ENCODE measurements around the gene PDXP. TPM values are rescaled to one million over a fixed set of nuclear protein-coding genes. Genes with fewer than 3 reads are reported as not detected.

PDXP gene
- total and polyA plus RNA-seq, 4 experiments from 2014 or later, result 0.38 to 9.8 (median 7.2) TPM

DNA sequence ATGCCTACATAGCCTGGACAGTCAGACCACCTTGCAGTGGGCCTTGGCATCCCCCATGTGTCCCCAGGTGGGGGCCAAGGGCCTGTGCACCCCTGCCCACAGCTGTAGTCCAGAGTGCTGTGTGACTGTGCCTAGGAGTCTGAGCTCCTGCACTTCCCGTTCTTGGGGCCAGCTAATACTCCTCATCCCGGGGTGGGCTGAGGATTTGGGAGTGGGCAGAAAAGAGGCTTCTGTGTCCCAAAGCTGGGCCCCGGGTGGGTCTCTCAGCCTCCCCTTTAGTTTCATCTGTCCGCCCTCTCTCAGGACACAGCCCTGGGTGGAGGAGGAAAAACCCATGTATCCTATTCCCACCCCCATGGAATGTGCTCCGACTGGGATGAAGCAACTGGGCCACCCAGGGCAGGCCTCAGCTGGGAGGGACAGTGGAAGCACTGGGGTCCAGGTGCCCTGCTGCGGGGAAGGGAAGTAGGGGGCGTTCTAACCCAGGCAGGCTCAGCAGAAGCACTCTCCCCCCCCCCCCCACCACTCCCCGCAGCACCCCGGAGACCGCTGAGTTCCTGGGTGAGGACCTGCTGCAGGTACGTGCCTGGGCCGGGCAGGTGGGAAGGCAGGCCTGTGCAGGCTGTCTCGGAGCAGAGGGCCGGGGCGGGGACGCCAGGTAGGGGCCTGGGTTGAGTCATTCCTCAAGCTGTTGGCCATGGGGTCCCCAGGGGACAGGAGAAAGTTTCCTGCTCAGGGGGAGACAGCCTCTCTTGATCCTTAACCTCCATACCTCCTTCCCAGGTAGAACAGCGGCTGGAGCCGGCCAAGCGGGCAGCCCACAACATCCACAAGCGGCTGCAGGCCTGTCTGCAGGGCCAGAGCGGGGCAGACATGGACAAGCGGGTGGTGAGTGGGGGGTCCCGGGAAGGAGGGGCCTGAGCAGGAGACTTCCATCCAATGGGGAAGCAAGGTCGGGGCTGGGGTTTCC lies 17.6 kb upstream of the PDXP start:
- peaks cover 69% of the 10 kb centered on the region for H3K4me1 ChIP-seq (ENCODE audit: insufficient read depth, low read length)
- H3K9me3 Mint-ChIP-seq, result no peaks in the 10 kb centered on the region
- peaks cover 41% of the 10 kb centered on the region for H3K36me3 ChIP-seq (ENCODE audit: insufficient read depth, low read length)
- ChIA-PET CTCF (ENCODE audit: partially characterized antibody) (interaction anchor here (7.3 to 20.3 kb wide), 4 partner anchors 14 to 39 kb away, joined by 114 to 558 read pairs (median 357); partner anchors contain the start of genes GGA1, LGALS1, NOL12 and PDXP), POLR2A (ENCODE audit: partially characterized antibody) (interaction anchor here (0.8 to 12.1 kb wide), 10 partner anchors 9 to 49 kb away, joined by 3 to 247 read pairs (median 8); partner anchors contain the start of genes GGA1, LGALS1 and PDXP)
- H3K4me1 Mint-ChIP-seq, result peaks cover 35 to 74% (median 54%) of the 10 kb centered on the region in 4 donors
- no peaks in the 10 kb centered on the region for H3K9me3 ChIP-seq (ENCODE audit: control insufficient read depth in 1 of 2, low read length in 2 of 2)
- peak overlapping the region; percentile 64 for H3K27ac ChIP-seq (ENCODE audit: low read depth, low read length)
- no peaks in the 10 kb centered on the region for H3K27me3 Mint-ChIP-seq
- peaks cover 16 to 46% of the 10 kb centered on the region in 2 donors for H3K36me3 Mint-ChIP-seq
- intact Hi-C loops (cut with micrococcal nuclease), result no loop called here
- H3K4me3 ChIP-seq (ENCODE audit: low read length in 2 of 2), result peak overlapping the region; percentile 75 to 84
- H3K27ac Mint-ChIP-seq, result peak overlapping the region; percentile 86 to 97 (median 91)
- H3K4me3 Mint-ChIP-seq, result peak overlapping the region; percentile 90 to 100 (median 94)
- peak in 2 of 5 donors; percentile 24 to 50 for DNase-seq
- H3K27me3 ChIP-seq (ENCODE audit: insufficient read depth, low read length), result no peaks in the 10 kb centered on the region

DNA sequence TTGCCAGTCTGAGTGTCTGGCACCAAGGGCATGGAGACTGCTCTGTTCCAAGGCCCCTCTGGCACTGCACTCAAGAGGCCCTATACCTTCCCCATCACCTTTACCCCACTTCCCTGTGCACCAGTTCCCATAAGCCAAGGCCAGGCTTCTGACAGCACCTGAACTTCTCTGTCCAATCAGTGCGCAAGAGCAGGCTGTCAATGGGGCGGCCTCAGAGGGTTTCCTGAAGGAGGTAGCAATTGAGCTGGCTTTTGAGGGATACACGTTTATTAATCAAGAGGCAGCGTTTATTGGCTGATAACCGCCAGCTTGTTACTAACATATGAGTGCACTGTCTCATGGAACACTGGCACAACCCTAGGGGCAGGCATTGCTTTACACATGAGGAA lies 17.0 kb upstream of the PDXP start:
- POLR2A ChIA-PET (ENCODE audit: partially characterized antibody), result interaction anchor here (1.0 to 12.1 kb wide), 7 partner anchors 9 to 32 kb away, joined by 3 to 247 read pairs (median 94); partner anchors contain the start of genes GGA1, LGALS1 and PDXP
- H3K4me1 ChIP-seq (ENCODE audit: insufficient read depth, low read length), result peaks cover 62% of the 10 kb centered on the region
- peak overlapping the region; percentile 64 for H3K27ac ChIP-seq (ENCODE audit: low read depth, low read length)
- H3K36me3 ChIP-seq (ENCODE audit: insufficient read depth, low read length), result peaks cover 47% of the 10 kb centered on the region
- no peaks in the 10 kb centered on the region for H3K9me3 ChIP-seq (ENCODE audit: control insufficient read depth in 1 of 2, low read length in 2 of 2)
- no peaks in the 10 kb centered on the region for H3K9me3 Mint-ChIP-seq
- peak overlapping the region; percentile 3 to 75 for H3K4me3 ChIP-seq (ENCODE audit: low read length in 2 of 2)
- H3K27me3 Mint-ChIP-seq, result no peaks in the 10 kb centered on the region
- H3K36me3 Mint-ChIP-seq, result peaks cover 16 to 48% of the 10 kb centered on the region in 2 donors
- H3K4me1 Mint-ChIP-seq, result peaks cover 30 to 67% (median 48%) of the 10 kb centered on the region in 4 donors
- intact Hi-C loops (cut with micrococcal nuclease), result no loop called here
- H3K27ac Mint-ChIP-seq, result peak overlapping the region; percentile 29 to 91 (median 61)
- H3K4me3 Mint-ChIP-seq, result peak overlapping the region; percentile 48 to 100 (median 90)
- CTCF ChIA-PET (ENCODE audit: partially characterized antibody), result interaction anchor here (0.9 to 20.3 kb wide), 6 partner anchors 9 to 50 kb away, joined by 3 to 558 read pairs (median 168); partner anchors contain the start of genes GGA1, LGALS1, NOL12 and PDXP
- DNase-seq, result no peak
- no peaks in the 10 kb centered on the region for H3K27me3 ChIP-seq (ENCODE audit: insufficient read depth, low read length)

DNA sequence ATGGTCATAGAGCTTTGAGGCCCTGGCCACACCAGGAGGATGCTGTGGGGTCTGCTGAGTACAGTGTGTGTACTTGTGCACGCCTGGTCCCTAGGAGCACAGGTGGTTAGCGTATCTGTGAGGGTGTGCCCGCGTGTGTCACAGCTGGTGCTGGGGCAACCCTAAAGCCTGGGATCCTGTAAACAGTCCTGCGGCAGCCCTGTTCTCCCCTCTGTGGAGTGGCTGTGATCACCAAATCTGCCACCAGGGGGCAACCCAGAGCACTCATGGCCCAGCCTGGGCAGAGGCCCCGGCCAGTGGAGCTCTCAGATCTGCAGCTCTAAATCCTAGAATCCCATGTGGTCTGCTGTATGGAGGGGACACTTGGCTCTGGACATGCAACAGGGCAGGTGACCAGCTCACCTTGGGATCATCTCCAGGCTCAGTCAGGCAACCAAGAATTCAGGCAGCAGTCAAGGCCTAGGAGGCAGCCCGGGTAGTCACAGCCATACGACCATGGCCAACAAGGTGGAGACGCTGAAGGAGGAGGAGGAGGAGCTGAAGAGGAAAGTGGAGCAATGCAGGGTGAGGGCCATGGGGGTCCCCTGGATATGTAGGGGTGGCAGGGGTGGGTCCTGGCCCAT lies 15.2 kb upstream of the PDXP start:
- Mint-ChIP-seq H3K27me3 (no peaks in the 10 kb centered on the region), H3K4me3 (peak overlapping the region; percentile 15 to 82 (median 58)), H3K27ac (peak overlapping the region; percentile 68 to 91 (median 88)), H3K9me3 (no peaks in the 10 kb centered on the region), H3K4me1 (peaks cover 16 to 49% (median 32%) of the 10 kb centered on the region in 4 donors), H3K36me3 (peaks cover 22 to 53% of the 10 kb centered on the region in 2 donors)
- ChIA-PET CTCF (ENCODE audit: partially characterized antibody) (interaction anchor here (0.9 to 20.3 kb wide), 9 partner anchors 16 to 253 kb away, joined by 3 to 558 read pairs (median 12); partner anchors contain the start of genes GGA1, LGALS1, NOL12 and PDXP), POLR2A (ENCODE audit: partially characterized antibody) (interaction anchor here (0.6 to 12.1 kb wide), 13 partner anchors 14 to 1056 kb away, joined by 3 to 247 read pairs (median 7); partner anchors contain the start of genes GGA1, LGALS1, NOL12 and PDXP)
- Histone ChIP-seq H3K4me3 (ENCODE audit: low read length in 2 of 2) (no peak overlapping the region), H3K36me3 (ENCODE audit: insufficient read depth, low read length) (peaks cover 62% of the 10 kb centered on the region), H3K9me3 (ENCODE audit: control insufficient read depth in 1 of 2, low read length in 2 of 2) (no peaks in the 10 kb centered on the region), H3K4me1 (ENCODE audit: insufficient read depth, low read length) (peaks cover 44% of the 10 kb centered on the region), H3K27ac (ENCODE audit: low read depth, low read length) (peak overlapping the region; percentile 45), H3K27me3 (ENCODE audit: insufficient read depth, low read length) (no peaks in the 10 kb centered on the region)
- intact Hi-C loops (cut with micrococcal nuclease), result loop anchor here (1.0 kb wide), 3 partner anchors 20 to 38 kb away; no protein-coding TSS in a partner anchor
- peak; percentile 75 to 84 (median 80) for DNase-seq

DNA sequence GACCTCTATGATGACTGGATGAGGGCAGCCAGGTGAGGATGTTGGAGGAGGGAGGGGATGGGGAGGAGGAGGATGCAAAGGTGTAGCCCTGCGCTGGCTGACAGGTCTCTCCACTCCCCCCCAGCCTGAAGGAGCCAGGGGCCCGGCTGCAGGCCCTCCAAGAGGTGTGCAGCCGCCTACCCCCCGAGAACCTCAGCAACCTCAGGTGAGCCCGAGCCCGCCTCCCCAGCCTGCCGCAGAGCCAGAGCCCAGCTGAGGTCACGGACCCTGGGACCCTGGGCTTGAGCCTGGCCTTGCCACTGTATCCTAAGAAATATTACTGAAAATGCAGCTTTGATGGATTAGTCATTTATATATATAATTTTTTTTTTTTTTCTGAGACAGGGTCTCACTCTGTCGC lies 11.2 kb upstream of the PDXP start:
- Mint-ChIP-seq H3K27me3 (no peaks in the 10 kb centered on the region), H3K36me3 (peaks cover 33 to 55% of the 10 kb centered on the region in 2 donors), H3K4me1 (peaks cover 7 to 26% (median 15%) of the 10 kb centered on the region in 4 donors), H3K9me3 (no peaks in the 10 kb centered on the region), H3K4me3 (no peak overlapping the region), H3K27ac (no peak overlapping the region)
- DNase-seq, result peak in 1 of 5 donors; percentile 29
- peaks cover 91% of the 10 kb centered on the region for H3K36me3 ChIP-seq (ENCODE audit: insufficient read depth, low read length)
- H3K4me1 ChIP-seq (ENCODE audit: insufficient read depth, low read length), result peaks cover 16% of the 10 kb centered on the region
- H3K27me3 ChIP-seq (ENCODE audit: insufficient read depth, low read length), result no peaks in the 10 kb centered on the region
- intact Hi-C loops (cut with micrococcal nuclease), result no loop called here
- ChIA-PET POLR2A (ENCODE audit: partially characterized antibody) (interaction anchor here (0.8 to 4.5 kb wide), 4 partner anchors 12 to 40 kb away, joined by 3 to 27 read pairs (median 3); partner anchors contain the start of genes LGALS1 and PDXP), CTCF (ENCODE audit: partially characterized antibody) (interaction anchor here (0.9 to 20.3 kb wide), 4 partner anchors 11 to 34 kb away, joined by 4 to 493 read pairs (median 112); partner anchors contain the start of gene PDXP)
- no peaks in the 10 kb centered on the region for H3K9me3 ChIP-seq (ENCODE audit: control insufficient read depth in 1 of 2, low read length in 2 of 2)
- no peak overlapping the region for H3K27ac ChIP-seq (ENCODE audit: low read depth, low read length)
- no peak overlapping the region for H3K4me3 ChIP-seq (ENCODE audit: low read length in 2 of 2)

DNA sequence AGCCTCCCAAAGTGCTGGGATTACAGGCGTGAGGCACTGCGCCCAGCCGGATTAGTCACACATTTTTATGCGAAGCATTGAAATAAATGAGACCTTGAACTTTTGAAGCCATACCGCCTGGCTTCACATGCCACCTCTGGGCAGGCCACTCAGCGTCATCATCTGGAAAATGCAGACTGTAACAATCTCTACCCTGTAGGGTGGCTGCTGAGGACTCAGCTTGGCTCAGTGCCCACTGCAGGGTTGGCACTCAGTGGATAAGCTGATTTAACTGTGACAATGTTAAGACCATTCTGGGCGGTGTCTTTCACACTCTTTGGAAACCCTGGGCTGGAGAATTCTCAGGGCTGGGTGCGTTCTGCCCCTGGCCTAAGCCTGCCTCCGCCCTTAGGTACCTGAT lies 10.6 kb upstream of the PDXP start:
- no peaks in the 10 kb centered on the region for H3K27me3 Mint-ChIP-seq
- peaks cover 7 to 20% (median 11%) of the 10 kb centered on the region in 4 donors for H3K4me1 Mint-ChIP-seq
- no peaks in the 10 kb centered on the region for H3K9me3 Mint-ChIP-seq
- ChIA-PET POLR2A (ENCODE audit: partially characterized antibody) (interaction anchor here (0.8 to 4.5 kb wide), 5 partner anchors 12 to 39 kb away, joined by 3 to 27 read pairs (median 3); partner anchors contain the start of genes LGALS1 and PDXP), CTCF (ENCODE audit: partially characterized antibody) (interaction anchor here (0.9 to 20.3 kb wide), 4 partner anchors 10 to 35 kb away, joined by 4 to 493 read pairs (median 4); partner anchors contain the start of gene PDXP)
- H3K27ac ChIP-seq (ENCODE audit: low read depth, low read length), result no peak overlapping the region
- H3K27me3 ChIP-seq (ENCODE audit: insufficient read depth, low read length), result no peaks in the 10 kb centered on the region
- H3K4me1 ChIP-seq (ENCODE audit: insufficient read depth, low read length), result peaks cover 10% of the 10 kb centered on the region
- H3K36me3 Mint-ChIP-seq, result peaks cover 33 to 54% of the 10 kb centered on the region in 2 donors
- peak overlapping the region in 1 of 7 donors; percentile 25 for H3K27ac Mint-ChIP-seq
- intact Hi-C loops (cut with micrococcal nuclease), result no loop called here
- H3K4me3 Mint-ChIP-seq, result no peak overlapping the region
- H3K4me3 ChIP-seq (ENCODE audit: low read length in 2 of 2), result no peak overlapping the region
- peaks cover 88% of the 10 kb centered on the region for H3K36me3 ChIP-seq (ENCODE audit: insufficient read depth, low read length)
- H3K9me3 ChIP-seq (ENCODE audit: control insufficient read depth in 1 of 2, low read length in 2 of 2), result no peaks in the 10 kb centered on the region
- DNase-seq, result no peak

DNA sequence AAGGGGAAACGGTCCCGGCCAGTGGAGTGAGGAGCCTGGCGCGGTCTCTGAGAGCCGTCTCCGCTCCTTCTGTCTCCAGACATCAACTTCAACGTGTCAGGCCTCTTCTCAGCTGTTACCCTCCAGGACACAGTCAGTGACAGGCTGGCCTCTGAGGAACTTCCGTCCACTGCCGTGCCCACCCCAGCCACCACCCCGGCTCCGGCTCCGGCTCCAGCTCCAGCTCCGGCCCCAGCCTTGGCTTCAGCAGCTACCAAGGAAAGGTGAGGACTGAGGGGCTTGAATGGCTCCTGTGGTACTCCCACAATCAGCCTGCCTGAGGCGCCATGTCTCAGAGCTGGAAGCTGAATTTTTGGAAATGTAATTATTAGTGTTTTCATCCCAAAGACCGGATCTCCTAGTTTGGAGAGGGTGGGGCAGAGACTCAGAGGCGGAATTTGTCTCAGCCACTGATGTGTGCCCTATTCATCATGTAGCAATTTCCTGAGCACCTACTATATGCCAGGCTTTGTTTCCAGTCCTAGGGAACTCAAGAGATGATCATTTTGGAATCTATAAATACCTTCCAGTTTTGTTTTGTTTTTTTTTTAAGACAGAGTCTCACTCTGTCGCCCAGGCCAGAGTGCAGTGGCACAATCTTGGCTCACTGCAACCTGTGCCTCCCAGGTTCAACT lies 7.9 kb upstream of the PDXP start:
- Histone ChIP-seq H3K4me3 (ENCODE audit: low read length in 2 of 2) (no peak overlapping the region), H3K9me3 (ENCODE audit: control insufficient read depth in 1 of 2, low read length in 2 of 2) (no peaks in the 10 kb centered on the region), H3K27me3 (ENCODE audit: insufficient read depth, low read length) (no peaks in the 10 kb centered on the region), H3K27ac (ENCODE audit: low read depth, low read length) (no peak overlapping the region), H3K36me3 (ENCODE audit: insufficient read depth, low read length) (peaks cover 75% of the 10 kb centered on the region), H3K4me1 (ENCODE audit: insufficient read depth, low read length) (no peaks in the 10 kb centered on the region)
- DNase-seq, result no peak
- Mint-ChIP-seq H3K36me3 (peaks cover 24 to 47% of the 10 kb centered on the region in 2 donors), H3K4me1 (peaks cover 0 to 2% (median 0%) of the 10 kb centered on the region in 4 donors), H3K9me3 (no peaks in the 10 kb centered on the region), H3K27me3 (no peaks in the 10 kb centered on the region), H3K27ac (peak overlapping the region in 1 of 7 donors; percentile 25), H3K4me3 (no peak overlapping the region)
- ChIA-PET CTCF (ENCODE audit: partially characterized antibody) (interaction anchor here (0.7 kb wide), 1 partner anchor 9 kb away, joined by 3 read pairs; no protein-coding TSS in a partner anchor), POLR2A (ENCODE audit: partially characterized antibody) (interaction anchor here (0.6 to 4.5 kb wide), 6 partner anchors 9 to 34 kb away, joined by 3 to 27 read pairs (median 3); partner anchors contain the start of genes PDXP and SH3BP1)
- intact Hi-C loops (cut with micrococcal nuclease), result no loop called here
